Left forelimb (tissue), 1 donor: ENCODE data around the gene SYCE1L.
A peak's percentile ranks its signal among the peaks of the same experiment; 100 is the strongest.
"Not testable (repeated sequence)": the region's sequence is repeated elsewhere in the genome, so short reads cannot be mapped to it uniquely, and the experiment has no call there.

Source experiments
- DNase-seq: peaks from one replicate; pipeline ENCODE4 v3.0.0-alpha.2; 2018; ENCODE audit warnings: low spot score

Gene SYCE1L, protein sequence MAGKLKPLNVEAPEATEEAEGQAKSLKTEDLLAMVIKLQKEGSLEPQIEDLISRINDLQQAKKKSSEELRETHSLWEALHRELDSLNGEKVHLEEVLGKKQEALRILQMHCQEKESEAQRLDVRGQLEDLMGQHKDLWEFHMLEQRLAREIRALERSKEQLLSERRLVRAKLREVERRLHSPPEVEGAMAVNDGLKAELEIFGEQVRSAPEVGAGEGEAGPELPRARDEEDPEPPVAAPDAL

DNA sequence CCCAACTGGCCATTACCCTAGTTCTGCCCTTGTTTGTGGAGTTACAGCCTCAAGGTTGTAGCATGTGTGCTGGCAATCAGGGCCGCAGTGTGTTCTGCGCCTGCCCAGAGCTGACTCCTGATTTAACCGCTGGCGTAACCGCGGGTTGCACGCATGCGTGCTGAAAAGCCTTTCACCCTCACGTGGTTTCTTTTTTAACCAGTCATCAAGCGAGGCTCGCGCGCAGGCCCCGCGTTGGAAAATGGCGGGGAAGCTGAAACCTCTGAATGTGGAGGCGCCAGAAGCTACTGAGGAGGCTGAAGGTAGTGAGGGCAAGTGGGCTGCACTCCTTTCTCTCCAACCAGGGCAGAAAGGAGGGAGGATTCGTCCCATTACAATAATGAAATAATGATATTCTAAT, at the start of gene SYCE1L:
Gene SYCE1L (plus strand): TSS at position 198 of the 400 bp plus-strand sequence. CDS start 44 bp downstream, at position 242.
- DNase-seq, result no peak

DNA sequence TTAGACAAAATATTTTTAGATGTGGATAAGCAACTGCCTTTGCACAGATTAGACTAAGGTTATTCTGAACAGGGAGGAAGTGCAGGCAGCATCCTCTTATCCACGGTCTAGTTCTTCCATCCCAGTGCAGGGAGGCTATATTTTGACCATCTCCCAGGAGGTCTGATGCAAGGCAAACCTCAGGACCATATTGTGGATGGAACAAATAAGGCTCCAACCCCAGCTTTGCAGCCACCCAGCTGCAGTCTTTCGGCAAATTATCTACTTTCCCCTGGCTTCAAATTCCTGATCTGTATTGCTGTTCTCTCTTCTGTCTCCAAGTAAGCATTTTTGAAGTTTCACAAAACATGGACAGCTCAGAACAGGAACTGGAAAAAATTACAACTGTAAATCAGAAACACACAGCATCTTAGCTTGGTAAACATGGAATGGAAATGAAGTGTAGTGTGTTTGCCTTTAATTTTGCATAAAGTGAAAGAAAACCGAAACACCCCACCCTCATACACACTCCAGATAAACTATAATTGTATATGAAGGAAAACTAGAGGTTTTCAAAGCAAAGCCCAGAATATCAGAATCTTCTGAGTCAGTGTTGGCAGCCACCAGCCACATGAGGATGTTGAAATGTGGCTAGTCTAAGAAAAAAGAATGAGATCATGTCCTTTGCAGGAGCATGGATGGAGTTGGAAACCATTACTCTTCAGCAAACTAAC, 41.7 kb upstream of the SYCE1L start:
- DNase-seq, result no peak

DNA sequence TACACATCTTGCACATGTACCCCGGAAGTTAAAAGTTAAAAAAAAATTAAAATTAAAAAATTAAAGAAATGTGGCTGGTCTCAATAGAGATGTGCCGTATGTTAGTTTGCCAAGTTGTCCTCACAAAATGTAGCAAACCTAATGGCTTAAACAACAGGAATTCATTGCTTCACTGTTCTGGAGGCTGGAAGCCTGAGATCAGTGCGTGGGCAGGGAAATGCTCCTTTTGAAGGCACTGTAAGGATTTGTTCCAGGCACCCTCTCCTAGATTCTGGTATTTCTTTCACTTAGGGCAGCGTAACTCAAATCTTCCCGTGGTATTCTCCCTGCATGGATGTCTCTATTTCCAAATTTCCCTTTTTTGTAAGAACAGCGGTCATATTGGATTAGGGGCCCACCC, 40.9 kb upstream of the SYCE1L start:
- no peak for DNase-seq

GRCh38 chr16:77165006-77165405, 34.2 kb upstream of the SYCE1L start:
- DNase-seq, result no peak

DNA sequence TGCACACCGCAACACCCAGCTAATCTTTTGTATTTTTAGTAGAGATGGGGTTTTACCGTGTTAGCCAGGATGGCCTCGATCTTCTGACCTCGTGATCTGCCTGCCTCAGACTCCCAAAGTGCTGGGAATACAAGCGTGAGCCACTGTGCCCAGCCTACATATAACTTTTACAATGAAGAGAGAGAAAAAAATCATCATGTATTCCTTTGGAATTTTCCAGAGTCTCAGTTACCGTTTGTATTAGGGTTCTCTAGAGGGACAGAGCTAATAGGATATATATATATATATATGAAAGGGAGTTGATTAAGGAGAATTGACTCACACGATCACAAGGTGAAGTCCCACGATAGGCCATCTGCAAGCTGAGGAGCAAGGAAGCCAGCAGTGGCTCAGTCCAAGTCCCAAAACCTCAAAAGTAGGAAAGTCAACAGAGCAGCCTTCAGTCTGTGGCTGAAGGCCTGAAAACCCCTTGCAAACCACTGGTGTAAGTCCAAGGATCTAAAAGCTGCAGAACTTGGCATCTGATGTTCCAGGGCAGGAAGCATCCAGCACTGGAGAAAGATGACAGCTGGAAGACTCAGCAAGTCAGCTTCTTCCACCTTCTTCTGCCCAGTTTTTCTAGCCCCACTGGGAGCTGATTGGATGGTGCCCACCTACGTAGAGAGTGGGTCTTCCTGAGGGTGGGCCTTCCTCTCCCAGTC, 33.5 kb upstream of the SYCE1L start:
- DNase-seq, result not testable (repeated sequence)

DNA sequence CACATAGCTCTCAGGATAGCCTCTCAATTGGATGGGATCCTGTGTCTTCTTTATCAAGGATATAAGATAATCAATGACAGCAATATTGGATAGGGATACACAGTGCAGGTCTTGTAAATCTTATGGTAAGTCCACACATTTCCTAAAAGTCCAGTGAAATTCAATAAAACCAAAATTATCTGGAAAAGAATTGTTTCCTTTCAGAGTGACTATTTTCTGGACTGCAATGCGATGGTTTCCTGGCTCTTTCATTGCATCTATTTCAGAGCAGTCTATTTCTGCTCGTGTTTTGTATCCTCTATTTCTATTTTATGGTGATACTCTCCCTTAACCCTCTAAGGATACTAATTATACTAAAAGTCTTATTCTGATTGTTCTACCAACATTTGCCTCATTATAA, 32.5 kb upstream of the SYCE1L start:
- no peak for DNase-seq

DNA sequence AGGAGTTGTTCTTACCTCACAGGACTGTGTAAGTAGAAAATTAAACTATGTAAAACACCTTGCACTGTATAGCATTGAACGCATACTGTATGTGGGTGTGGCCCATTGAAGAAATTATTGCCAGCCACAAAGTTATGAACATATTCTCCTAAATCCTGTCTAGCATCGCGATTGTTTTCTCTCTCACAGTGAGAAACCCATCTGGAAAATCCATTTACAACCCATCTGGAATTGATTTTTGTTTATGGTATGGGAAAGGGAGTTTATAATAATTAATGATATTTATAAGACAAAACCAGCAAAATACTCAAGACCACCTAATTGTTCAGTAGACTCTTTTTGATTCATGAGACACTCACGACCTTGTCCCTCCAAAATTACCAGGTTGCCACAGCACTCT, 30.3 kb upstream of the SYCE1L start:
- no peak for DNase-seq

- DNase-seq, result no peak
Observed at GRCh38 chr16:77169650-77170236, 29.5 kb upstream of the SYCE1L start.

GRCh38 chr16:77170805-77171204, 28.4 kb upstream of the SYCE1L start:
- no peak for DNase-seq

GRCh38 chr16:77171745-77172635, 27.2 kb upstream of the SYCE1L start:
- DNase-seq, result no peak

- DNase-seq, result no peak
Observed at GRCh38 chr16:77172951-77173350, 26.3 kb upstream of the SYCE1L start.

DNA sequence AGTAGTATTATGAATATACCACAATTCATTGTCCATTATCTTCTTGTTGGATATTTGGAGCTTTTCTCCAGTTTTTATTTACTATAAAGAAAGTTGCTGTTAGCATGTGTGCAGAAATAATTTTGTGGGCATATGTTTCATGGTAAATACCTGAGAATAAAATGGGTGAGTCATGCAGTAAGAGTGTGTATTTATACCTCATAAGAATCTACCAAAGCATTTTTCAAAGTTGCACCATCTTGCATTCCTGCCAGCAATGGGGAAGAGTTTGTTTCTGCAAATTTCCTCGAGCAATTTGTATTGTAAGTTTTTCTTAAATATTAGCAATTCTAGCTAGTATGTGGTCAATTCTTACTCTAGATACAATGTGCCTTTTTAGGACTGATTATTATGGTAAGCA, 16.1 kb upstream of the SYCE1L start:
- DNase-seq, result no peak

GRCh38 chr16:77186298-77186697, 12.9 kb upstream of the SYCE1L start:
- not testable (repeated sequence) for DNase-seq

DNA sequence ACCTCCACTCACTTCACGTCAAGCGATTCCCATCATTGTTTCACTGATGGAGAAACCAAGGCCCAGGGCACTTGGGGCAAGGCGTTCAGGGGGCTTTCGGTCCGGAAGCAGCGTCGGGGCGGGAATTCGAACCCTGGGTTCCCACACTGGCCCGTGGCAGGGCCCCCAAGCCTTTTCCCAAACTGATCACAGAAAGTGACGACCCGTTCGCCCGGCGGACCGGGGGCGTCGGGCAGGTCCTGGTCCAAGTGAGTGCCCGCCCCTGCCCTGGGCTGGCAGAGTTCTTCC, 9.1 kb upstream of the SYCE1L start:
- DNase-seq, result no peak

DNA sequence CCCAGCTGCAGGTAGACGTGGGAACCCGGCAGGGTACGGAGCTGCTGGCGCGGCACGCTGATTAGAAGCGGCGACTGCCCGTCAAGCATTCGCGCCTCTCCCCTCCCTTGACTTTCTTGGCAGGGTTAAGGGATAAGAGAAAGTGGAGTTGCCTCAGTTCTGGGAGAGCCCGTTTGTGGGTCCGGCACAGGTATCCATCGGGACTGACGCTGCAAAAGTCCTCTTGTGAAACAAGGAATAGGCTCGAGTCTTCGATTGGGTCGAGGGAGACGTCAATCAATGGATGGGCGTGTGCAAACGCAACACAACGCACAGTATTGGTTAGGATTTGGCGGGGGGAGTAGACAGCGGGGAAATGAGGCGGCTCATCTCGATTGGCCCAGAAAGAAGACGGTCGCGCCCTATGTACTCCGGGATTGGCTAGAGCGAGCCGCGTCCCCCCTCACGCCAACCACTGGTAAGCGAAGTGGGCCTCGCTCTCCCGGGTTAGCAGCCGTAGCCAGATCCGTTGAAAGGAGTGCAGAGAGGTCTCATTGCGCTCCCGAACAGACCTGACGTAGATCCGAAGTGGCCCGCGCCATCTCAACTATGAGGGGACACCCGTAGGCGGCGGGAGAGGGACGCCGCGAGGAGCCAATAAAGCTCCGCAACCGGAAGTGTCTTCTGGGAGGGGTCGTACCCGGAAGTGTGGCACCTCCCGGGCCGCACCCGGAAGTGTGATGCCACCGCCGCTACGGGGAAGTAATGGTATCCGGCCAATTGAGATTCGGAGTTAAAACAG, 8.5 kb upstream of the SYCE1L start, which contains the start of gene MON1B:
Gene MON1B (plus strand): TSS at position 713 of the 781 bp plus-strand sequence. CDS start 296 bp downstream, outside the sequence.
- peak; percentile 97 for DNase-seq

DNA sequence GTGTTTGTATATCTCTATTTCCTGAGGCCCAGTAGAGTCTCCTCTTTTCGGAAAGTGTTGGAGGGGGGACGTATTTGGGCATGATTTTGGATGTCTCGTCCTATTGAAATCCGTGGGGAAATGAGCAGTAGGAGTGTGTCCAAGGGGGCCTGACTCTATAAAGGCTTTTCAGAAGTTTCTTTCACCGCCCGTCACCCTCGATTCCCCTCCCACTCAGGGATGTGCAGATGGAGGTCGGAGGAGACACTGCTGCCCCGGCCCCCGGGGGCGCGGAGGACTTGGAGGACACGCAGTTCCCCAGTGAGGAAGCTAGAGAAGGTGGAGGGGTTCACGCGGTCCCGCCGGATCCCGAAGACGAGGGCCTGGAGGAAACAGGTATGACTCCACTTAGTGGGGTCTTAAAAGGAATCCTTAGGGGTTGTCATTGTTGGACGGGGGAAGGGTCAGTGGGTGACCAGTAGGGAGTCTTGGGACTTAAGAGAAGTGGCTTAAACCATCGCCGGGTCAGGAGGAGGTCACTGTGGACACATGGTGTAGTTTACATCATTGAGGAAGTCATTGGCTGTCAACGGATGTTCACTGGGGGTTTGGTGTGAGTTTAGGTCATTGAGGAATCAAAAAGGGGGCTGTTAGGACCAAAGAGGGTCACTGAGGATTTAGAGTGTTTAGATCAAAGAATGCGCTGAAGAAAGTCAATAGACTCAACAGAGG, 7.8 kb upstream of the SYCE1L start:
- DNase-seq, result no peak

DNA sequence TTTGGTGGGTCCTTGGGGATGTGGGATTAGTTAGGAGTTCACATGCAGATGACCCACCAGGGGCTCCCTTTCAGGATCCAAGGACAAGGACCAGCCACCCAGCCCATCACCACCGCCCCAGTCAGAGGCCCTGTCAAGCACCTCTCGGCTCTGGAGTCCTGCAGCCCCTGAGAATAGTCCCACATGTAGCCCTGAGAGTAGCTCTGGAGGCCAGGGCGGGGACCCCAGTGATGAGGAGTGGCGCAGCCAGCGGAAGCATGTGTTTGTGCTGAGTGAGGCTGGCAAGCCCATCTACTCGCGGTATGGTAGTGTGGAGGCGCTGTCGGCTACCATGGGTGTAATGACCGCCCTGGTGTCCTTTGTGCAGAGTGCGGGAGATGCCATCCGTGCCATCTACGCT, 5.8 kb upstream of the SYCE1L start:
- no peak for DNase-seq

DNA sequence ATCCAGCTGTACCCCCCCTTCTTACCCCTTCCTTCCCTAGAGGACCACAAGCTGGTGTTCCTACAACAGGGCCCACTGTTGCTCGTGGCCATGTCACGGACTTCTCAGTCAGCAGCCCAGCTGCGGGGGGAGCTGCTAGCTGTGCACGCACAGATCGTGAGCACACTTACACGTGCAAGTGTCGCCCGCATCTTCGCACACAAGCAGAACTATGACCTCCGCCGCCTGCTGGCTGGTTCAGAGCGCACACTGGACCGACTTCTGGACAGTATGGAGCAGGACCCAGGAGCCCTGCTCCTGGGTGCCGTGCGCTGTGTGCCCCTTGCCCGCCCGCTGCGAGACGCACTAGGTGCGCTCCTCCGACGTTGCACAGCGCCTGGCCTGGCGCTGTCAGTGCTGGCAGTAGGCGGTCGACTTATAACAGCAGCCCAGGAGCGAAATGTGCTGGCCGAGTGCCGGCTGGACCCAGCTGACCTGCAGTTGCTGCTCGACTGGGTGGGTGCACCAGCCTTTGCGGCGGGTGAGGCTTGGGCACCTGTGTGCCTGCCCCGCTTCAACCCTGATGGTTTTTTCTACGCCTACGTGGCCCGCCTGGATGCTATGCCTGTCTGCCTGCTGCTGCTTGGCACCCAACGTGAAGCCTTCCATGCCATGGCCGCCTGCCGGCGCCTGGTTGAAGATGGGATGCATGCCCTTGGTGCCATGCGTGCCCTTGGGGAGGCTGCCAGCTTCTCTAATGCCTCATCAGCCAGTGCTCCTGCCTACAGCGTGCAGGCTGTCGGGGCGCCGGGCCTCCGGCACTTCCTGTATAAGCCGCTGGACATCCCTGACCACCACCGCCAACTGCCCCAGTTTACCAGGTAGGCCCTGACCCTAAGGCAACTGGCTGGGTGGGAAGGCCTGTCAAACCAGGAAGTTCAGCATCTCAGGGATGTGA, 4.6 kb upstream of the SYCE1L start:
- no peak for DNase-seq

DNA sequence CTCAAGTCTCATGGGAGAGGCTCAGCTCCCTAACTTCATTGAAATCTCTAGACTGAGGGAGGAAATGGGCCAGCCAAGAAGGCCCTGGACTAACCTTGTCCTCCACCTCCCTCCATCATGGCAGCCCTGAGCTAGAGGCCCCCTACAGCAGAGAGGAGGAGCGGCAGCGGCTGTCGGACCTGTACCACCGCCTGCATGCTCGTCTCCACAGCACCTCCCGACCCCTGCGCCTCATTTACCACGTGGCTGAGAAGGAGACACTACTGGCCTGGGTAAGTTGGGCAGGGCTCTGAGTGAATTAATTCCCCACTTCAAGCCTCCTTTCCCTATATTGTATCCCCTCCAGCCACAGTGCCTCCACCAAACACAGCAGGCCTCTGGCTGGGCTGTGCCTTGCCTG, 3.8 kb upstream of the SYCE1L start:
- DNase-seq, result no peak
